Measurements from ENCODE around the gene GOLGA3.
"Not testable (repeated sequence)": the region's sequence is repeated elsewhere in the genome, so short reads cannot be mapped to it uniquely, and the experiment has no call there.

Gene GOLGA3, protein sequence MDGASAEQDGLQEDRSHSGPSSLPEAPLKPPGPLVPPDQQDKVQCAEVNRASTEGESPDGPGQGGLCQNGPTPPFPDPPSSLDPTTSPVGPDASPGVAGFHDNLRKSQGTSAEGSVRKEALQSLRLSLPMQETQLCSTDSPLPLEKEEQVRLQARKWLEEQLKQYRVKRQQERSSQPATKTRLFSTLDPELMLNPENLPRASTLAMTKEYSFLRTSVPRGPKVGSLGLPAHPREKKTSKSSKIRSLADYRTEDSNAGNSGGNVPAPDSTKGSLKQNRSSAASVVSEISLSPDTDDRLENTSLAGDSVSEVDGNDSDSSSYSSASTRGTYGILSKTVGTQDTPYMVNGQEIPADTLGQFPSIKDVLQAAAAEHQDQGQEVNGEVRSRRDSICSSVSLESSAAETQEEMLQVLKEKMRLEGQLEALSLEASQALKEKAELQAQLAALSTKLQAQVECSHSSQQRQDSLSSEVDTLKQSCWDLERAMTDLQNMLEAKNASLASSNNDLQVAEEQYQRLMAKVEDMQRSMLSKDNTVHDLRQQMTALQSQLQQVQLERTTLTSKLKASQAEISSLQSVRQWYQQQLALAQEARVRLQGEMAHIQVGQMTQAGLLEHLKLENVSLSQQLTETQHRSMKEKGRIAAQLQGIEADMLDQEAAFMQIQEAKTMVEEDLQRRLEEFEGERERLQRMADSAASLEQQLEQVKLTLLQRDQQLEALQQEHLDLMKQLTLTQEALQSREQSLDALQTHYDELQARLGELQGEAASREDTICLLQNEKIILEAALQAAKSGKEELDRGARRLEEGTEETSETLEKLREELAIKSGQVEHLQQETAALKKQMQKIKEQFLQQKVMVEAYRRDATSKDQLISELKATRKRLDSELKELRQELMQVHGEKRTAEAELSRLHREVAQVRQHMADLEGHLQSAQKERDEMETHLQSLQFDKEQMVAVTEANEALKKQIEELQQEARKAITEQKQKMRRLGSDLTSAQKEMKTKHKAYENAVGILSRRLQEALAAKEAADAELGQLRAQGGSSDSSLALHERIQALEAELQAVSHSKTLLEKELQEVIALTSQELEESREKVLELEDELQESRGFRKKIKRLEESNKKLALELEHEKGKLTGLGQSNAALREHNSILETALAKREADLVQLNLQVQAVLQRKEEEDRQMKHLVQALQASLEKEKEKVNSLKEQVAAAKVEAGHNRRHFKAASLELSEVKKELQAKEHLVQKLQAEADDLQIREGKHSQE (N-terminal part only)

DNA sequence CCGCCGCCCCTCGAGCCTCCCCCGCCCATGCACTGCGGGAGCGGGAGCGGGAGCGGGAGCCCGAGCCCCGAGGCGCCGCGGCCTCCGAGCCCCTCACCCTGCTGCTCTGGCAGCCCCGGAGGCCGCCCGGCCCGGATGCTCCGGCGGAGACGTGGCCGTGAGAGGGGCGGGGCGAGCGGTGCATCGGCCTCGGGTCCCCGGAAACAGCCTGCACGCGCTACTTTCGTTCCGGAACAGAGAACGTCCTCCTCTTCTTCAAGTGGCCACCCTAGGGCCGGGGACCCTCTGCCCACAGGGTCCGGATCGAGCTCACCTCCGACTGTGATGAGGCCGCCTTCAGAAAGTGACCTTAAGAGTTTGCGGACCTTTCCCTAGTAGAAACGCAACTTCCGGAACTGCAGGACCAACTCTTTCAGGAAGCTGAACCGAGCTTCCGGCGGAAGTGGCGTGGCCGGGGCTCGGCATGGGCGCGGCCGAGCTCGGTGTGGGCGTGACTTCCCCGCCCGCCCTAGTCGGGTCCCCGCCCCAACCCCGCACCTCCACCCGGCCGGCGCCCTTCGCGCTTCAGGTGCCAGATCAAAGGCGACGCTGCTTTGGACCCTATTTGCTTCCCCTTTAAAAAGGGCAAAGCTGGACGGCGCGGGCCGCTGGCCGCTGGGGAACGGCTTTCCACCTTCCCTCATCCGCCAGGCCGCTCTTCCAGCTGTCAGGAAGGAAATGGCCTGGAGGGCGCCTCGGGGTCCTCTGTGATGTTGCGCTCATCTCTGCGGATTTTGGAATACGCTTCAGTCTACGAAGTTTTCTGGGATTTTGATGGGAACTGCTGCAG lies at the start of gene GOLGA3:
TSS of gene GOLGA3 (minus strand) at position 164 of the 829 bp plus-strand sequence. CDS start 6,741 bp downstream, outside the sequence.
- Histone ChIP-seq H3K9ac (peak within 1 kb of the TSS; percentile 93 to 100 (median 99)), H3K9me3 (replicated peaks in 1 of 11) (no peaks in the 10 kb centered on the region), H3K4me1 (peaks cover 28 to 47% (median 39%) of the 10 kb centered on the region in 10 experiments), H3K27me3 (no peaks in the 10 kb centered on the region), H3K36me3 (peaks cover 32 to 62% (median 39%) of the 10 kb centered on the region in 11 experiments), H4K20me1 (peaks cover 22 to 50% (median 39%) of the 10 kb centered on the region in 11 experiments; a peak in 18 of 22 replicates), H3K4me2 (peak within 1 kb of the TSS; percentile 90 to 99 (median 96)), H3K4me3 (peak within 1 kb of the TSS; percentile 79 to 96 (median 88)), H3K27ac (peak within 1 kb of the TSS; percentile 97 to 100 (median 100))
- TF ChIP-seq Cebpa-rat (IDR thresholded peaks at IDR 0.05): no peak

DNA sequence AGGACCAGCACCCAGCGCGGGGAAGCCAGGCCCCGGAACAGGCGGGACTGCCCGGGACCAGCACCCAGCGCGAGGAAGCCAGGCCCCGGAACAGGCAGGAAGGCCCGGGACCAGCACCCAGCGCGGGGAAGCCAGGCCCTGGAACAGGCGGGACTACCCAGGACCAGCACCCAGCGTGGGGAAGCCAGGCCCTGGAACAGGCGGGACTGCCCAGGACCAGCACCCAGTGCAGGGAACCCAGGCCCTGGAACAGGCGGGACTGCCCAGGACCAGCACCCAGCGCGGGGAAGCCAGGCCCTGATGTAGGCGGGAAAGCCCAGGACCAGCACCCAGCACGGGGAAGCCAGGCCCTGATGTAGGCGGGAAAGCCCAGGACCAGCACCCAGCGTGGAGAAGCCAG lies 46.0 kb upstream of the GOLGA3 start:
- Histone ChIP-seq H4K20me1 (peaks cover 0 to 84% (median 31%) of the 10 kb centered on the region in 11 experiments; a peak in 17 of 22 replicates), H3K36me3 (peaks cover 93 to 100% (median 100%) of the 10 kb centered on the region in 11 experiments), H3K9ac (peak overlapping the region in 3 of 11 experiments; percentile 9 to 29 (median 12); a peak in 1 of 22 replicates)
- H3K9me3 ChIP-seq (replicated peaks in 1 of 11); H3K27me3 ChIP-seq; H3K4me1 ChIP-seq; H3K4me2 ChIP-seq; H3K27ac ChIP-seq; H3K4me3 ChIP-seq: not testable (repeated sequence)

DNA sequence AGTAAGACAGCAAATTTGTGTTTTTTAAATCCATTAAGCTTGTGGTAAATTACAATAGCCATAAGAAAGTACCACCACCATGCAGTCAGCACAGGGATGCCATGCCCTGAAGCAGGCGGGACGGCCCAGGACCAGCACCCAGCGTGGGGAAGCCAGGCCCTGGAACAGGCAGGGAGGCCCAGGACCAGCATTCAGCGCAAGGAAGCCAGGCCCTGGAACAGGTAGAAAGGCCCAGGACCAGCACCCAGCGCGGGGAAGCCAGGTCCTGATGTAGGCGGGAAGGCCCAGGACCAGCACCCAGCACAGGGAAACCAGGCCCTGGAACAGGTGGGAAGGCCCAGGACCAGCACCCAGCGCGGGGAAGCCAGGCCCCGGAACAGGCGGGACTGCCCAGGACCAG lies 45.5 kb upstream of the GOLGA3 start:
- Histone ChIP-seq H3K36me3 (peaks cover 92 to 100% (median 100%) of the 10 kb centered on the region in 11 experiments), H3K9me3 (replicated peaks in 1 of 11) (0 out of 22 replicates have a peak, but pooled peaks cover 0 to 3% (median 0%) of the 10 kb centered on the region in 11 experiments), H3K9ac (peak overlapping the region in 3 of 11 experiments; percentile 9 to 29 (median 12); a peak in 1 of 22 replicates), H3K4me2 (no peak overlapping the region), H3K27me3 (no peaks in the 10 kb centered on the region), H3K27ac (no peak overlapping the region), H3K4me1 (peaks cover 0 to 6% (median 0%) of the 10 kb centered on the region in 10 experiments; a peak in 6 of 20 replicates), H4K20me1 (peaks cover 0 to 84% (median 31%) of the 10 kb centered on the region in 11 experiments; a peak in 17 of 22 replicates), H3K4me3 (no peak overlapping the region)
- no peak for TF ChIP-seq Cebpa-rat (IDR thresholded peaks at IDR 0.05)

GRCh38 chr12:132873724-132874123 lies 45.1 kb upstream of the GOLGA3 start:
- no peak overlapping the region for H3K27ac ChIP-seq
- no peak overlapping the region for H3K4me2 ChIP-seq
- 0 out of 22 replicates have a peak overlapping the region, but pooled peaks of 1 of the 11 experiments have one; percentile 9 for H3K9ac ChIP-seq
- no peak for TF ChIP-seq Cebpa-rat (IDR thresholded peaks at IDR 0.05)
- H3K27me3 ChIP-seq: no peaks in the 10 kb centered on the region
- peaks cover 0 to 7% (median 0%) of the 10 kb centered on the region in 10 experiments; a peak in 6 of 20 replicates for H3K4me1 ChIP-seq
- no peak overlapping the region for H3K4me3 ChIP-seq
- H3K36me3 ChIP-seq: peaks cover 88 to 97% (median 96%) of the 10 kb centered on the region in 11 experiments
- peaks cover 0 to 80% (median 31%) of the 10 kb centered on the region in 11 experiments; a peak in 17 of 22 replicates for H4K20me1 ChIP-seq
- H3K9me3 ChIP-seq (replicated peaks in 1 of 11): no peaks in the 10 kb centered on the region

- Histone ChIP-seq H3K36me3 (peaks cover 84 to 93% (median 89%) of the 10 kb centered on the region in 11 experiments), H3K4me3 (no peak overlapping the region), H3K4me2 (no peak overlapping the region), H4K20me1 (peaks cover 0 to 73% (median 31%) of the 10 kb centered on the region in 11 experiments; a peak in 17 of 22 replicates), H3K27ac (no peak overlapping the region), H3K4me1 (peaks cover 0 to 12% (median 5%) of the 10 kb centered on the region in 10 experiments; a peak in 16 of 20 replicates), H3K9ac (no peak overlapping the region), H3K9me3 (replicated peaks in 1 of 11) (0 out of 22 replicates have a peak, but pooled peaks cover 0 to 2% (median 0%) of the 10 kb centered on the region in 11 experiments), H3K27me3 (no peaks in the 10 kb centered on the region)
- TF ChIP-seq Cebpa-rat (IDR thresholded peaks at IDR 0.05): no peak
Observed at GRCh38 chr12:132872975-132873421, 44.3 kb upstream of the GOLGA3 start.

- Histone ChIP-seq H3K9ac (no peak overlapping the region), H3K9me3 (replicated peaks in 1 of 11) (peaks cover 0 to 7% (median 0%) of the 10 kb centered on the region in 11 experiments; a peak in 4 of 22 replicates), H3K4me3 (no peak overlapping the region), H3K4me1 (peaks cover 4 to 20% (median 13%) of the 10 kb centered on the region in 10 experiments; a peak in 19 of 20 replicates), H3K27me3 (no peaks in the 10 kb centered on the region), H3K4me2 (no peak overlapping the region), H3K27ac (no peak overlapping the region), H3K36me3 (peaks cover 79 to 93% (median 82%) of the 10 kb centered on the region in 11 experiments), H4K20me1 (peaks cover 0 to 68% (median 31%) of the 10 kb centered on the region in 11 experiments; a peak in 17 of 22 replicates)
- TF ChIP-seq Cebpa-rat (IDR thresholded peaks at IDR 0.05): no peak
Observed at GRCh38 chr12:132872073-132872855, 43.6 kb upstream of the GOLGA3 start.

- no peak overlapping the region for H3K9ac ChIP-seq
- peaks cover 0 to 68% (median 27%) of the 10 kb centered on the region in 11 experiments; a peak in 17 of 22 replicates for H4K20me1 ChIP-seq
- peak overlapping the region in 2 of 11 experiments; percentile 10 to 15; a peak in 3 of 22 replicates for H3K4me2 ChIP-seq
- H3K27me3 ChIP-seq: no peaks in the 10 kb centered on the region
- H3K4me3 ChIP-seq: no peak overlapping the region
- peaks cover 0 to 27% (median 9%) of the 10 kb centered on the region in 11 experiments; a peak in 17 of 22 replicates for H3K9me3 ChIP-seq (replicated peaks in 1 of 11)
- peaks cover 62 to 93% (median 82%) of the 10 kb centered on the region in 11 experiments for H3K36me3 ChIP-seq
- H3K4me1 ChIP-seq: peaks cover 5 to 47% (median 39%) of the 10 kb centered on the region in 10 experiments; a peak in 19 of 20 replicates
- no peak overlapping the region for H3K27ac ChIP-seq
- TF ChIP-seq Cebpa-rat (IDR thresholded peaks at IDR 0.05): no peak
Observed at GRCh38 chr12:132869551-132869950, 40.9 kb upstream of the GOLGA3 start.

All from BLaER1 treated with 17β-estradiol and CSF1 and Interleukin-3, amounts not matched to agents 10 nM and 100 nM (cell line).